Activated CD8-positive, alpha-beta T cell treated with anti-CD3 and anti-CD28 coated beads for 36 hours (primary cell): ENCODE measurements around the gene CDC37L1. TPM values are rescaled to one million over a fixed set of nuclear protein-coding genes. Genes with fewer than 3 reads are reported as not detected.
A peak's percentile ranks its signal among the peaks of the same experiment; 100 is the strongest.
"Not testable (repeated sequence)": the region's sequence is repeated elsewhere in the genome, so short reads cannot be mapped to it uniquely, and the experiment has no call there.

ENCODE experiments used
- ATAC-seq: fragments of 200-7000 bp; cut with Tn5 transposase; one replicate; pipeline ENCODE4 v1.10.0; 2021; ENCODE audit warnings: mild to moderate bottlenecking, moderate library complexity
- CTCF ChIA-PET: fragments of 350-600 bp; sonication (Branson Sonifier 250); formaldehyde crosslinking; loops from one replicate; lab custom pipeline; 2021; ENCODE audit warnings: antibody characterized with exemption; lab: Charles Lee
- POLR2A ChIA-PET: fragments of 350-600 bp; sonication (Branson Sonifier 250); formaldehyde crosslinking; loops from one replicate; lab custom pipeline; 2021; ENCODE audit warnings: antibody characterized with exemption; lab: Charles Lee
- DNase-seq: peaks from one replicate; pipeline ENCODE4 v3.0.0-alpha.2; 2020
- H3K27ac Mint-ChIP-seq: one replicate; pipeline ENCODE4 v1.8.0; 2021; ENCODE audit warnings: mild to moderate bottlenecking, mixed read lengths
- H3K27me3 Mint-ChIP-seq: one replicate; pipeline ENCODE4 v1.8.0; 2021; ENCODE audit warnings: mixed read lengths
- H3K36me3 Mint-ChIP-seq: one replicate; pipeline ENCODE4 v1.8.0; 2021; ENCODE audit warnings: low read depth, mixed read lengths
- H3K4me1 Mint-ChIP-seq: one replicate; pipeline ENCODE4 v1.8.0; 2021; ENCODE audit warnings: low read depth, mixed read lengths
- H3K4me3 Mint-ChIP-seq: one replicate; pipeline ENCODE4 v1.8.0; 2021; ENCODE audit warnings: mild to moderate bottlenecking, moderate library complexity, mixed read lengths
- H3K9me3 Mint-ChIP-seq: one replicate; pipeline ENCODE4 v1.8.0; 2021; ENCODE audit warnings: mixed read lengths
- CTCF ChIP-seq: fragments of 200-600 bp; IDR thresholded peaks from one replicate; pipeline ENCODE4 v1.8.0; 2022; ENCODE audit warnings: antibody characterized with exemption, mild to moderate bottlenecking
- intact Hi-C: fragments of 100-400 bp; cut with micrococcal nuclease; formaldehyde crosslinking; loops from one replicate; pipeline ENCODE4 v1.10.0; 2022
- total RNA-seq, 2 experiments: library from RNA; stranded (reverse); gene quantifications; one replicate each; pipeline ENCODE4 v1.2.3, GENCODE V29; 2021

The CDC37L1 gene
- total RNA-seq, 2 experiments from 2014 or later = 10.0 to 10.2 TPM

GRCh38 chr9:4656621-4657020 is 22.7 kb upstream of the CDC37L1 start:
- POLR2A ChIA-PET = no interaction called here
- CTCF ChIA-PET = interaction anchor here (0.8 to 2.4 kb wide), 3 partner anchors 12 to 52 kb away, joined by 3 to 9 read pairs (median 8); no protein-coding TSS in a partner anchor
- intact Hi-C loops = no loop called here

GRCh38 chr9:4657426-4658159 is 21.8 kb upstream of the CDC37L1 start:
- ChIA-PET CTCF (interaction anchor here (1.8 to 2.4 kb wide), 2 partner anchors 18 to 53 kb away, joined by 8 to 9 read pairs; no protein-coding TSS in a partner anchor), POLR2A (no interaction called here)
- H3K27me3 Mint-ChIP-seq = peaks cover 2% of the 10 kb centered on the region
- no peaks in the 10 kb centered on the region for H3K36me3 Mint-ChIP-seq
- no peak for DNase-seq
- H3K4me1 Mint-ChIP-seq = peaks cover 18% of the 10 kb centered on the region
- no peak for TF ChIP-seq CTCF
- intact Hi-C loops = no loop called here
- H3K4me3 Mint-ChIP-seq = no peak overlapping the region
- ATAC-seq = no peak
- H3K9me3 Mint-ChIP-seq = peaks cover 2% of the 10 kb centered on the region
- no peak overlapping the region for H3K27ac Mint-ChIP-seq

More at GRCh38 chr9:4656621-4657020, 22.7 kb upstream of the CDC37L1 start:
- Mint-ChIP-seq H3K27me3 (peaks cover 2% of the 10 kb centered on the region), H3K9me3 (peaks cover 2% of the 10 kb centered on the region), H3K36me3 (no peaks in the 10 kb centered on the region), H3K4me1 (peaks cover 13% of the 10 kb centered on the region), H3K27ac (no peak overlapping the region), H3K4me3 (no peak overlapping the region)
- DNase-seq (no peak), ATAC-seq (no peak)
- TF ChIP-seq CTCF = no peak

- POLR2A ChIA-PET = interaction anchor here (0.7 to 1.8 kb wide), 2 partner anchors 80 to 613 kb away, joined by 6 to 7 read pairs; partner anchors contain the start of gene AK3
- H3K36me3 Mint-ChIP-seq, H3K27ac Mint-ChIP-seq, H3K4me3 Mint-ChIP-seq, DNase-seq, H3K9me3 Mint-ChIP-seq, ATAC-seq, H3K27me3 Mint-ChIP-seq, intact Hi-C loops: not testable (repeated sequence)
- CTCF ChIA-PET = interaction anchor here (0.7 kb wide), 1 partner anchor 345 kb away, joined by 4 read pairs; no protein-coding TSS in a partner anchor
- H3K4me1 Mint-ChIP-seq = peaks cover 38% of the 10 kb centered on the region
Observed at GRCh38 chr9:4660665-4661064, 18.7 kb upstream of the CDC37L1 start.

- intact Hi-C loops = no loop called here
- peaks cover 43% of the 10 kb centered on the region for H3K4me1 Mint-ChIP-seq
- peaks cover 2% of the 10 kb centered on the region for H3K27me3 Mint-ChIP-seq
- H3K36me3 Mint-ChIP-seq = no peaks in the 10 kb centered on the region
- no peak for TF ChIP-seq CTCF
- ATAC-seq (no peak), DNase-seq (no peak)
- ChIA-PET CTCF (interaction anchor here (0.6 to 1.2 kb wide), 3 partner anchors 8 to 345 kb away, joined by 3 to 4 read pairs (median 3); partner anchors contain the start of gene CDC37L1), POLR2A (interaction anchor here (0.7 to 1.8 kb wide), 2 partner anchors 79 to 614 kb away, joined by 6 to 7 read pairs; partner anchors contain the start of gene AK3)
- H3K4me3 Mint-ChIP-seq = peak overlapping the region; percentile 99
- H3K27ac Mint-ChIP-seq = no peak overlapping the region
- peaks cover 2% of the 10 kb centered on the region for H3K9me3 Mint-ChIP-seq
Observed at GRCh38 chr9:4661165-4661564, 18.2 kb upstream of the CDC37L1 start.

- POLR2A ChIA-PET = interaction anchor here (1.3 to 1.8 kb wide), 2 partner anchors 72 to 79 kb away, joined by 3 to 7 read pairs; partner anchors contain the start of gene AK3
- ATAC-seq = no peak
- peaks cover 2% of the 10 kb centered on the region for H3K27me3 Mint-ChIP-seq
- intact Hi-C loops = no loop called here
- peak overlapping the region; percentile 99 for H3K4me3 Mint-ChIP-seq
- peaks cover 47% of the 10 kb centered on the region for H3K4me1 Mint-ChIP-seq
- H3K27ac Mint-ChIP-seq = peak overlapping the region; percentile 94
- peaks cover 2% of the 10 kb centered on the region for H3K9me3 Mint-ChIP-seq
- CTCF ChIA-PET = interaction anchor here (0.6 to 1.7 kb wide), 3 partner anchors 9 to 22 kb away, joined by 3 to 6 read pairs (median 3); partner anchors contain the start of gene CDC37L1
- H3K36me3 Mint-ChIP-seq = no peaks in the 10 kb centered on the region
- no peak for DNase-seq
- TF ChIP-seq CTCF = no peak
Observed at GRCh38 chr9:4661611-4662010, 17.8 kb upstream of the CDC37L1 start.
